Neural progenitor cell (in vitro differentiated cells): ENCODE measurements around the gene MACROD2.

Experiments
- CTCF ChIP-seq: fragments of 200-600 bp; sonication (generic); IDR thresholded peaks from 2 replicates; pipeline ENCODE4 v1.5.1; 2017; ENCODE audit warnings: antibody characterized with exemption, mild to moderate bottlenecking
- EZH2 ChIP-seq: fragments of 200-600 bp; sonication (generic); IDR thresholded peaks from 2 replicates; pipeline ENCODE4 v1.6.1; 2017; ENCODE audit warnings: antibody characterized with exemption, mild to moderate bottlenecking, moderate library complexity
- EZH2phosphoT487 ChIP-seq: fragments of 200-600 bp; sonication (generic); IDR thresholded peaks from 2 replicates; pipeline ENCODE4 v1.6.1; 2017; ENCODE audit warnings: antibody characterized with exemption

GRCh38 chr20:15346657-15347280 lies 1351.5 kb downstream of the MACROD2 start:
- no peak for TF ChIP-seq CTCF
- TF ChIP-seq EZH2: no peak
- TF ChIP-seq EZH2phosphoT487: no peak
